Endothelial cell (in vitro differentiated cells): Measurements from ENCODE around the gene NR5A2. TPM values are rescaled to one million over a fixed set of nuclear protein-coding genes. Genes with fewer than 3 reads are reported as not detected.

Experiments used
- DNase-seq: peaks from one replicate; pipeline ENCODE4 v3.0.0; 2021; ENCODE audit warnings: low spot score
- H3K27ac Mint-ChIP-seq: one replicate; pipeline ENCODE4 v1.8.0; 2021; ENCODE audit warnings: mixed read lengths, inconsistent platforms; ENCODE audit not compliant: unreplicated experiment
- H3K27me3 Mint-ChIP-seq: one replicate; pipeline ENCODE4 v1.8.0; 2021; ENCODE audit warnings: mild to moderate bottlenecking, moderate library complexity, mixed read lengths, inconsistent platforms; ENCODE audit not compliant: unreplicated experiment
- H3K36me3 Mint-ChIP-seq: one replicate; pipeline ENCODE4 v1.8.0; 2021; ENCODE audit warnings: mild to moderate bottlenecking, low read depth, mixed read lengths, inconsistent platforms; ENCODE audit not compliant: unreplicated experiment
- H3K4me1 Mint-ChIP-seq: one replicate; pipeline ENCODE4 v1.8.0; 2021; ENCODE audit warnings: mild to moderate bottlenecking, mixed read lengths, inconsistent platforms; ENCODE audit not compliant: unreplicated experiment
- H3K4me3 Mint-ChIP-seq: one replicate; pipeline ENCODE4 v1.8.0; 2021; ENCODE audit warnings: mild to moderate bottlenecking, mixed read lengths, inconsistent platforms; ENCODE audit not compliant: unreplicated experiment
- H3K9me3 Mint-ChIP-seq: one replicate; pipeline ENCODE4 v1.8.0; 2021; ENCODE audit warnings: mixed read lengths, inconsistent platforms; ENCODE audit not compliant: unreplicated experiment
- CTCF ChIP-seq: fragments of 200-600 bp; sonication (generic); IDR thresholded peaks from one replicate; pipeline ENCODE4 v1.5.0; 2021; ENCODE audit warnings: antibody characterized with exemption; ENCODE audit not compliant: unreplicated experiment
- total RNA-seq: library from RNA; stranded (reverse); fragmentation: NEBNext Ultra II Directional; extraction: Animal tissue kit (Norgen Biotek cat#: 25700); gene quantifications from one replicate; pipeline ENCODE4 v1.2.1, GENCODE V29; 2021; ENCODE audit not compliant: unreplicated experiment

The NR5A2 gene
- total RNA-seq, 1 donor from 2014 or later: 7.0 TPM

GRCh38 chr1:200173097-200173618 is 145.6 kb downstream of the NR5A2 start:
- Mint-ChIP-seq H3K4me3 (no peak overlapping the region), H3K9me3 (no peaks in the 10 kb centered on the region), H3K36me3 (no peaks in the 10 kb centered on the region), H3K4me1 (no peaks in the 10 kb centered on the region), H3K27ac (no peak overlapping the region), H3K27me3 (no peaks in the 10 kb centered on the region)
- DNase-seq: no peak
- no peak for TF ChIP-seq CTCF

GRCh38 chr1:200174525-200175295 is 147.2 kb downstream of the NR5A2 start:
- no peak for DNase-seq
- Mint-ChIP-seq H3K36me3 (no peaks in the 10 kb centered on the region), H3K9me3 (no peaks in the 10 kb centered on the region), H3K4me1 (no peaks in the 10 kb centered on the region), H3K27me3 (no peaks in the 10 kb centered on the region), H3K27ac (no peak overlapping the region), H3K4me3 (no peak overlapping the region)
- TF ChIP-seq CTCF: no peak

- Mint-ChIP-seq H3K36me3 (no peaks in the 10 kb centered on the region), H3K4me3 (no peak overlapping the region), H3K4me1 (no peaks in the 10 kb centered on the region), H3K27me3 (no peaks in the 10 kb centered on the region), H3K9me3 (no peaks in the 10 kb centered on the region), H3K27ac (no peak overlapping the region)
- no peak for DNase-seq
- no peak for TF ChIP-seq CTCF
These were observed 148.7 kb downstream of the NR5A2 start for GRCh38 chr1:200176181-200176580.

- Mint-ChIP-seq H3K36me3 (no peaks in the 10 kb centered on the region), H3K27me3 (no peaks in the 10 kb centered on the region), H3K27ac (no peak overlapping the region), H3K4me1 (no peaks in the 10 kb centered on the region), H3K9me3 (no peaks in the 10 kb centered on the region), H3K4me3 (no peak overlapping the region)
- TF ChIP-seq CTCF: no peak
- DNase-seq: no peak
These were observed 149.3 kb downstream of the NR5A2 start for GRCh38 chr1:200176798-200177197.

DNA sequence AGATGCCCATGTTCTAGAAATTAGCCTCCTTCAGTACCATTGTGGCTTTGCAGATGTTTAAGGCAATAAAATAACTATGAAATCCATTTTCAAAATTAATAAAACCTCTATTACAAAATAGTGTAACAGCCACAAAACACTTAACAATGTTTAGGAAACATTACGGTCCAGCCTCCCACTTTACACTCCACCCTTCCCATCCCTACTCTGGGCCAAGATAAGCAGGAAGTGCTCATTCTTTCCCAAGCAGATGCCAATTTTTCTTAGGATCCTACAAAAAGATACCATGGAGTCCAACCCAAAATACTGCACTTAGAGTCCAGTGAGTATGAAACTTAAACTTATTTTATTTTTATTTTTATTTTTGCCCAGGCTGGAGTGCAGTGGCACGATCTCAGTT is 150.8 kb downstream of the NR5A2 start:
- no peak for TF ChIP-seq CTCF
- no peaks in the 10 kb centered on the region for H3K9me3 Mint-ChIP-seq
- no peak overlapping the region for H3K27ac Mint-ChIP-seq
- DNase-seq: no peak
- H3K27me3 Mint-ChIP-seq: no peaks in the 10 kb centered on the region
- H3K36me3 Mint-ChIP-seq: no peaks in the 10 kb centered on the region
- H3K4me1 Mint-ChIP-seq: no peaks in the 10 kb centered on the region
- H3K4me3 Mint-ChIP-seq: no peak overlapping the region
